Neural progenitor cell (in vitro differentiated cells): Measurements from ENCODE around the gene MYO18B.

ENCODE experiments used
- CTCF ChIP-seq: fragments of 200-600 bp; sonication (generic); IDR thresholded peaks from 2 replicates; pipeline ENCODE4 v1.5.1; 2017; ENCODE audit warnings: antibody characterized with exemption, mild to moderate bottlenecking
- EZH2 ChIP-seq: fragments of 200-600 bp; sonication (generic); IDR thresholded peaks from 2 replicates; pipeline ENCODE4 v1.6.1; 2017; ENCODE audit warnings: antibody characterized with exemption, mild to moderate bottlenecking, moderate library complexity

DNA sequence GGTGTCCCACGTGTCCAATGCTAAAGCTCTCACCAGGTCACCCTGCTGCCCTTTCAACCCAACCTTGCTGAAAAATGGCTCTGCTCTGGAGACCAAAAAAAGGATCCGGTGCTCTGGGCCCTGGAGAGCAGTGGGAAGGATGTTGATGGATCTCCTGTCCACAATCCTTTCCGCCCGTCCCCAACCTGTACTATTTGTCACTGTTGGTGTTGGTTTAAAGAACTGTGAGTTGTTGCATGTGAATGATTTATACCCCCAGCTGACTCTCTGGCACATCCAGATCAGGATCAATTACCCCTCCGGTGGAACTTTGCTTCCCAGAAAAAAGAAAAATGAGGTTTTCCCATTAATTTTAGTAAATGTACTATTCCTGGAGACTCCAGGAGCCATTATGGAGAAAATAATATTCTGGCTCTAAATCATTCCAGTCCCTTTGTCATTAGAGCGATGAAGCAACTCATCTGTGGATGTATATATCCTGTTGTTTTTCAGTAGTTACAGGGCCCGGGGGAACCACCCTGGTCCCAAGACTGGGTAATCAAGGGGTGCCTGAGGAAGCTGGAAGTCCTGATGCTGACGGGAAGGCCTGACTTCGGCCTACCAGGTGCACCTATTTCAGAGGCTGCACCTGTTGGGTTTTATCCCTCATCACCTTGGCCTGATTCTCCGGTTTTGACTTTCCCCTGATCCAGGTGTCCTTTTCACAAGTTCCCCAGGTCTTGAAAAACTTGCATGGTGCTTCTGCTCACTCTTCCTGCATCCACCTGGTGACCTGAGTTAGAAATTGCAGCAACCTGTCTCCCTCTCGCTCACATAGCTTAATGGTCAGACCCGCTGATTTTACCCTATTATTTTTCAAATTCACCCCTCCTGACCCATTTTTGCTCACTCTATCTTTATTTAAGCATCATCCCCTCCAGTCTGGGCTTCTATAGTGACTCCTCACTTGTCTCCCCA is 218.1 kb downstream of the MYO18B start:
- TF ChIP-seq CTCF (no peak), EZH2 (no peak)
